ENCODE results near the gene UBE2J2. TPM values are rescaled to one million over a fixed set of nuclear protein-coding genes. Genes with fewer than 3 reads are reported as not detected.

The UBE2J2 gene
- total and polyA plus RNA-seq, 2 of the 4 experiments (the other 2 are of a cell fraction), result 20.6 to 67.5 TPM

DNA sequence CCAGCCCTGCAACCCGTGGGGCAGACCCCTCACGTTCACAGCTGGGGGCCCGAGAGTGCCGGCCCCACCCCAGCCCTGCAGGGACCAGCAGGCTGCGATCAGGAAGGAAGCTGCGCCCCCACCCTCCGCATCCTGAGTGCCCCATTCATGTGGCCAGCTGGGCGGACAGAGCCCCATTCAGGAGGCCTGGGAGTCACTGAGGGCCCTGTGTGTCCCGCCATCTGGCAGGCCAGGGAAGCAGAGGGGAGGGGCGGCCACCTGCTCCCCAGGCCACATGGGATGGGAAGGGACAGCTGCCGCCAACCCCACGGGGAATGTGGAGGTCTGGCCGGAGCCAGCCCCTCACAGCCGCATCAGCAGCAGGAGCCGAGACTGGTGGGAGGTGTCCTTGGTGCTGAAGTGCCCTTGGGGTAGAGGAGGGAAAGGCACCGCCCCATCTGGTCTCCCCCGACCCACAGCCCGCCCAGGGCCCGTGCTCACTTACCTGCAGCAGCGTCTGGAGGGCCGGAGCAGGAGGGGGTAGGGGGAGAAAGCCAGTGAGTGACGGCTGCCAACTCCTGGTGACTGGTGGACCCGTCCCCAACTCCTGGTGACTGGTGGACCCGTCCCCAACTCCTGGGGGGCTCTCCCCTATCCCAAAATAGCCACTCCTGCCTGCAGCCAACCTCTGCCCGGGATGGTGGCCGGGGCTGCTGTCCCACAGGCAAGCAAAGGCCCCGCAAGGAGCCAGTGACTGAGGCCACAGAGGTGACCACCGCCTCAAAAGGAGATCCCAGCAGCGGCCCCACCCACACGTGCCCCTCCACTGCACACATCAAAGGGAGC, 25.4 kb upstream of the UBE2J2 start (continued):
- no peak for TF ChIP-seq POLR2A (IDR thresholded peaks at IDR 0.05; ENCODE audit: low read depth, low read length)

DNA sequence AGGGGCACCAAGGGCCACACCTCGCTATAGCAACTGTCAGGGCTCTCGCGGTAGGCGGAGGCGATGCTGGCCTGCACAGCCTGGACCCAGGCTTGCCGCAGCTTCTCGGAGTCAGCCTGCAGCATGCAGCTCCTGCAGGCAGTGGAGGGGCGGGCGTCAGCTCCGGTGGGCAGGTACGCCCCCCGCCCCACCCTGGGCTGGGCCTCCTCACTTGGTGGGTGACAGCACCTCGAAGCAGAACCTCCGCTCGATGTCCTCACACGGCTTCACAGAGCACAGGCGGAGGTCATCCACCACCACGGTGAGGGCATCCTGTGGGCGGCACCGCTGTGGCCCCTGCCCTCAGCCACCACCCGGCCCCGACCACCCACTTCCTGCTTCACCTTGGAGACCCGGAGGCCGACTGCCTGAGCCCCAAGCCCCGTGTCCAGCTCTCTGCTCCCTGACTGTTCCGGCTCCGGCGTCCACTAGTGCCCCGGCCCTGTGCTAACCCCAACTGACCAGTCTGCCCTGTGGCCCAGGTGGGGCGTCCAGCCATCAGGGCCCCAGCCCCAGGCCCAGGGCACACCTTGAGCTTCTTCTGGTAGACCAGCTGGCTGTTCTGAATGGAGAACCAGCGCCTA, 24.3 kb upstream of the UBE2J2 start:
- no peak overlapping the region for H3K18ac ChIP-seq (ENCODE audit: low read depth, low read length)
- H4K8ac ChIP-seq (ENCODE audit: low read depth in 2 of 2, low read length in 2 of 2), result no peak overlapping the region
- no peak overlapping the region for H3K23ac ChIP-seq (ENCODE audit: low read depth, low read length)
- no peak overlapping the region for H4K91ac ChIP-seq (ENCODE audit: insufficient read depth, low read depth, low read length)
- H2AK9ac ChIP-seq (replicated peaks; ENCODE audit: low read depth, low read length, poor library complexity), result no peak overlapping the region
- no peak overlapping the region for H3K4me2 ChIP-seq (ENCODE audit: low read depth, low read length)
- no peak for DNase-seq
- peaks cover 26% of the 10 kb centered on the region for H4K20me1 ChIP-seq (ENCODE audit: insufficient read depth, low read length)
- ATAC-seq (ENCODE audit: low read depth), result no peak
- POLR2A ChIA-PET (ENCODE audit: unreplicated experiment), result no interaction called here
- no peaks in the 10 kb centered on the region for H3K4me1 ChIP-seq (ENCODE audit: control insufficient read depth, insufficient read depth, low read length)
- H3K4ac ChIP-seq (ENCODE audit: low read depth, low read length), result no peak overlapping the region
- CTCF ChIA-PET, result no interaction called here
- no TSS peak for BruUV-seq (replicated peaks)
- no peak overlapping the region for H3K56ac ChIP-seq (ENCODE audit: extremely low read depth, insufficient read depth, low read length)
- no peak overlapping the region for H3K9ac ChIP-seq (ENCODE audit: low read depth, low read length)
- dilution Hi-C loops (cut with HindIII; ENCODE audit: low sequenced_read_pairs, unreplicated experiment) (no loop called here), intact Hi-C loops (cut with micrococcal nuclease) (no loop called here), in situ Hi-C loops (cut with MboI; ENCODE audit: low sequenced_read_pairs) (no loop called here)
- H3K27me3 ChIP-seq (ENCODE audit: control insufficient read depth, insufficient read depth, low read length), result no peaks in the 10 kb centered on the region
- H3K9me1 ChIP-seq (ENCODE audit: insufficient read depth, low read length), result no peaks in the 10 kb centered on the region
- H3K4me3 ChIP-seq (ENCODE audit: insufficient read depth, low read depth, low read length), result no peak overlapping the region
- peaks cover 39% of the 10 kb centered on the region for H3K36me3 ChIP-seq (ENCODE audit: control insufficient read depth, insufficient read depth, low read length)
- H3K27ac ChIP-seq (ENCODE audit: insufficient read depth, low read length), result no peak overlapping the region
- no peak overlapping the region for H2BK15ac ChIP-seq (ENCODE audit: low read depth, low read length)
- no peak overlapping the region for H2BK20ac ChIP-seq (ENCODE audit: low read depth, low read length)
- no peak overlapping the region for H2AFZ ChIP-seq (replicated peaks; ENCODE audit: low read length, poor library complexity)
- H4K5ac ChIP-seq (ENCODE audit: low read depth, low read length), result no peak overlapping the region
- H2BK120ac ChIP-seq (ENCODE audit: low read depth, low read length), result no peak overlapping the region
- no peak overlapping the region for H2AK5ac ChIP-seq (ENCODE audit: low read depth, low read length)
- WGBS, 2 experiments (ENCODE audit: extremely low coverage in 2 of 2, insufficient read length in 1 of 2), result 95% methylated on average over 24 of the region's 31 CpGs; no CpG with 5 or more reads in 1 of the 2 experiments
- H3K79me1 ChIP-seq (ENCODE audit: low read depth in 1 of 2, low read length in 2 of 2), result peaks cover 0 to 15% of the 10 kb centered on the region in 2 experiments; a peak in 2 of 4 replicates
- no peak overlapping the region for H3K14ac ChIP-seq (replicated peaks; ENCODE audit: low read depth, low read length)
- H2BK5ac ChIP-seq (ENCODE audit: low read depth, low read length, poor library complexity, severe bottlenecking), result no peak overlapping the region
- no peaks in the 10 kb centered on the region for H3K9me3 ChIP-seq (ENCODE audit: control insufficient read depth, insufficient read depth, low read length)
- TF ChIP-seq, protein P1, sequence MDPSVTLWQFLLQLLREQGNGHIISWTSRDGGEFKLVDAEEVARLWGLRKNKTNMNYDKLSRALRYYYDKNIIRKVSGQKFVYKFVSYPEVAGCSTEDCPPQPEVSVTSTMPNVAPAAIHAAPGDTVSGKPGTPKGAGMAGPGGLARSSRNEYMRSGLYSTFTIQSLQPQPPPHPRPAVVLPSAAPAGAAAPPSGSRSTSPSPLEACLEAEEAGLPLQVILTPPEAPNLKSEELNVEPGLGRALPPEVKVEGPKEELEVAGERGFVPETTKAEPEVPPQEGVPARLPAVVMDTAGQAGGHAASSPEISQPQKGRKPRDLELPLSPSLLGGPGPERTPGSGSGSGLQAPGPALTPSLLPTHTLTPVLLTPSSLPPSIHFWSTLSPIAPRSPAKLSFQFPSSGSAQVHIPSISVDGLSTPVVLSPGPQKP (IDR thresholded peaks at IDR 0.05; ENCODE audit: borderline replicate concordance, low read depth, low read length), result no peak
- TF ChIP-seq, protein P2, sequence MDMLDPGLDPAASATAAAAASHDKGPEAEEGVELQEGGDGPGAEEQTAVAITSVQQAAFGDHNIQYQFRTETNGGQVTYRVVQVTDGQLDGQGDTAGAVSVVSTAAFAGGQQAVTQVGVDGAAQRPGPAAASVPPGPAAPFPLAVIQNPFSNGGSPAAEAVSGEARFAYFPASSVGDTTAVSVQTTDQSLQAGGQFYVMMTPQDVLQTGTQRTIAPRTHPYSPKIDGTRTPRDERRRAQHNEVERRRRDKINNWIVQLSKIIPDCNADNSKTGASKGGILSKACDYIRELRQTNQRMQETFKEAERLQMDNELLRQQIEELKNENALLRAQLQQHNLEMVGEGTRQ (IDR thresholded peaks at IDR 0.05; ENCODE audit: low read depth, low read length), result no peak
- no peak for TF ChIP-seq SMC3 (IDR thresholded peaks at IDR 0.05; ENCODE audit: low read depth, low read length)
- TF ChIP-seq CHD1 (IDR thresholded peaks at IDR 0.05; ENCODE audit: low read depth, low read length), result no peak
- TF ChIP-seq CEBPB (IDR thresholded peaks at IDR 0.05; ENCODE audit: low read depth, low read length), result no peak
- no peak for TF ChIP-seq POLR2A (IDR thresholded peaks at IDR 0.05; ENCODE audit: low read depth, low read length)
- TF ChIP-seq RAD21 (IDR thresholded peaks at IDR 0.05; ENCODE audit: low read length), result no peak
- no peak for TF ChIP-seq MAFK (IDR thresholded peaks at IDR 0.05; ENCODE audit: low read depth, low read length)
- TF ChIP-seq BHLHE40 (IDR thresholded peaks at IDR 0.05; ENCODE audit: low read depth, low read length), result no peak
- TF ChIP-seq MXI1 (IDR thresholded peaks at IDR 0.05; ENCODE audit: borderline replicate concordance, low read depth, low read length), result no peak
- no peak for TF ChIP-seq FOS (IDR thresholded peaks at IDR 0.05; ENCODE audit: low read depth, low read length)
- no peak for TF ChIP-seq MAZ (IDR thresholded peaks at IDR 0.05; ENCODE audit: borderline replicate concordance, low read depth, low read length)

Measured in IMR-90 (cell line).